Smooth muscle cell (in vitro differentiated cells): ENCODE measurements around the gene FAM83G. TPM values are rescaled to one million over a fixed set of nuclear protein-coding genes. Genes with fewer than 3 reads are reported as not detected.

Experiments
- DNase-seq: peaks from one replicate; lab custom pipeline; 2025; ENCODE audit not compliant: unreplicated experiment; lab: John Stamatoyannopoulos, UW
- H2AFZ ChIP-seq: fragments of 200-600 bp; sonication (generic); 2 replicates; pipeline ENCODE4 v1.6.0; 2016; ENCODE audit warnings: antibody characterized with exemption, low read depth, mild to moderate bottlenecking
- H3F3A ChIP-seq: fragments of 200-600 bp; sonication (generic); 2 replicates; pipeline ENCODE4 v1.6.0; 2017; ENCODE audit warnings: antibody characterized with exemption, low read depth
- H3K27ac ChIP-seq: fragments of 200-600 bp; sonication (generic); 2 replicates; pipeline ENCODE4 v1.5.1; 2016; ENCODE audit warnings: low read depth, mild to moderate bottlenecking
- H3K27me3 ChIP-seq: fragments of 200-600 bp; sonication (generic); 2 replicates; pipeline ENCODE4 v1.6.1; 2016; ENCODE audit warnings: low read depth, mild to moderate bottlenecking
- H3K36me3 ChIP-seq: fragments of 200-600 bp; sonication (generic); 2 replicates; pipeline ENCODE4 v1.5.1; 2016; ENCODE audit warnings: low read depth
- H3K4me1 ChIP-seq: fragments of 200-600 bp; sonication (generic); 2 replicates; pipeline ENCODE4 v1.5.1; 2016; ENCODE audit warnings: low read depth
- H3K4me2 ChIP-seq: fragments of 200-600 bp; sonication (generic); 2 replicates; pipeline ENCODE4 v1.6.0; 2016; ENCODE audit warnings: mild to moderate bottlenecking
- H3K4me3 ChIP-seq: fragments of 200-600 bp; sonication (generic); 2 replicates; pipeline ENCODE4 v1.5.1; 2016; ENCODE audit warnings: mild to moderate bottlenecking
- H3K79me2 ChIP-seq: fragments of 200-600 bp; sonication (generic); 2 replicates; pipeline ENCODE4 v1.6.0; 2016; ENCODE audit warnings: low read depth, mild to moderate bottlenecking
- H3K9ac ChIP-seq: fragments of 200-600 bp; sonication (generic); 2 replicates; pipeline ENCODE4 v1.6.0; 2016; ENCODE audit warnings: low read depth
- H3K9me3 ChIP-seq: fragments of 200-600 bp; sonication (generic); replicated peaks from 2 replicates; pipeline ENCODE4 v1.5.1; 2016; ENCODE audit warnings: low read depth
- H4K20me1 ChIP-seq: fragments of 200-600 bp; sonication (generic); 2 replicates; pipeline ENCODE4 v1.6.0; 2016; ENCODE audit warnings: low read depth
- CTCF ChIP-seq: fragments of 200-600 bp; sonication (generic); IDR thresholded peaks from 2 replicates; pipeline ENCODE4 v1.5.1; 2017; ENCODE audit warnings: borderline replicate concordance, mild to moderate bottlenecking, antibody characterized with exemption; ENCODE audit not compliant: insufficient read depth, poor library complexity, severe bottlenecking
- WGBS: methylation state at CpG from one replicate; pipeline ENCODE4 v1.1.7; 2016; ENCODE audit warnings: low lambda C conversion rate; 5-methylcytosine and 5-hydroxymethylcytosine counted together
- polyA plus RNA-seq: library from polyadenylated mRNA; unstranded; fragments of >200 nt; fragmentation: Nextera tagmentation; extraction: Ambion mirVana; gene quantifications from 2 replicates; pipeline ENCODE4 v1.2.1, GENCODE V29; 2016
- total RNA-seq: library from RNA; depleted of rRNA; stranded (reverse); fragments of >200 nt; gene quantifications from 2 replicates; pipeline ENCODE4 v1.2.3, GENCODE V29; 2014

The FAM83G gene
- total and polyA plus RNA-seq, 2 experiments from 2014 or later: 8.2 to 14.2 TPM

GRCh38 chr17:18988546-18989173, 15.9 kb downstream of the FAM83G start:
- no peak overlapping the region for H3K4me2 ChIP-seq
- H3K27me3 ChIP-seq: no peaks in the 10 kb centered on the region
- H2AFZ ChIP-seq: no peak overlapping the region
- TF ChIP-seq CTCF: no peak
- H3K4me1 ChIP-seq: no peaks in the 10 kb centered on the region
- no peaks in the 10 kb centered on the region for H3K36me3 ChIP-seq
- no peak overlapping the region for H3K9ac ChIP-seq
- H3F3A ChIP-seq: no peaks in the 10 kb centered on the region
- no peak for DNase-seq
- no peaks in the 10 kb centered on the region for H3K9me3 ChIP-seq
- H4K20me1 ChIP-seq: peaks cover 70% of the 10 kb centered on the region
- 96% methylated on average over 9 of the region's 9 CpGs for WGBS
- H3K4me3 ChIP-seq: no peak overlapping the region
- H3K27ac ChIP-seq: no peak overlapping the region
- H3K79me2 ChIP-seq: no peaks in the 10 kb centered on the region

GRCh38 chr17:18987862-18988545, 16.6 kb downstream of the FAM83G start:
- Histone ChIP-seq H3K4me2 (no peak overlapping the region), H3K36me3 (no peaks in the 10 kb centered on the region), H3K9me3 (no peaks in the 10 kb centered on the region), H3K27me3 (no peaks in the 10 kb centered on the region), H3K4me3 (no peak overlapping the region), H3K4me1 (no peaks in the 10 kb centered on the region), H3K79me2 (no peaks in the 10 kb centered on the region), H3K27ac (no peak overlapping the region), H3K9ac (no peak overlapping the region), H3F3A (no peaks in the 10 kb centered on the region), H2AFZ (no peak overlapping the region), H4K20me1 (peaks cover 63% of the 10 kb centered on the region)
- DNase-seq: no peak
- no peak for TF ChIP-seq CTCF
- 97% methylated on average over 14 of the region's 14 CpGs for WGBS

- H3K36me3 ChIP-seq: no peaks in the 10 kb centered on the region
- H3K27ac ChIP-seq: no peak overlapping the region
- no peaks in the 10 kb centered on the region for H3F3A ChIP-seq
- no peak overlapping the region for H3K4me3 ChIP-seq
- 96% methylated on average over 9 of the region's 9 CpGs for WGBS
- no peak for DNase-seq
- no peak for TF ChIP-seq CTCF
- no peaks in the 10 kb centered on the region for H3K27me3 ChIP-seq
- peaks cover 55% of the 10 kb centered on the region for H4K20me1 ChIP-seq
- H3K9me3 ChIP-seq: no peaks in the 10 kb centered on the region
- H3K4me2 ChIP-seq: no peak overlapping the region
- H2AFZ ChIP-seq: no peak overlapping the region
- H3K9ac ChIP-seq: no peak overlapping the region
- H3K79me2 ChIP-seq: no peaks in the 10 kb centered on the region
- H3K4me1 ChIP-seq: peaks cover 1% of the 10 kb centered on the region
These were observed 17.3 kb downstream of the FAM83G start for GRCh38 chr17:18987230-18987610.
